Epithelial cell of prostate (primary cell): ENCODE results near the gene NR3C2.

Experiments
- DNase-seq: peaks from one replicate; pipeline ENCODE4 v3.0.0-alpha.2; 2011; ENCODE audit warnings: low read depth, low spot score
- H3K27ac ChIP-seq: fragments of 450-650 bp; 2 replicates; pipeline ENCODE4 v1.5.1; 2017; ENCODE audit warnings: mild to moderate bottlenecking

NR3C2 gene

GRCh38 chr4:148436512-148436911 lies 5.7 kb downstream of the NR3C2 start:
- no peak for DNase-seq

GRCh38 chr4:148435654-148436406 lies 6.4 kb downstream of the NR3C2 start:
- no peak for DNase-seq
- no peak overlapping the region for H3K27ac ChIP-seq

More at GRCh38 chr4:148436512-148436911, 5.7 kb downstream of the NR3C2 start:
- H3K27ac ChIP-seq = no peak overlapping the region

- DNase-seq = no peak
- no peak overlapping the region for H3K27ac ChIP-seq
These were observed 8.0 kb downstream of the NR3C2 start for GRCh38 chr4:148434075-148434773.

- H3K27ac ChIP-seq = no peak overlapping the region
- DNase-seq = no peak
These were observed 10.8 kb downstream of the NR3C2 start for GRCh38 chr4:148431401-148431800.

- H3K27ac ChIP-seq = no peak overlapping the region
- DNase-seq = no peak
These were observed 11.4 kb downstream of the NR3C2 start for GRCh38 chr4:148430854-148431253.

- no peak for DNase-seq
- H3K27ac ChIP-seq = no peak overlapping the region
These were observed 13.0 kb downstream of the NR3C2 start for GRCh38 chr4:148429206-148429605.

GRCh38 chr4:148426643-148427042 lies 15.6 kb downstream of the NR3C2 start:
- no peak for DNase-seq

GRCh38 chr4:148425327-148426110 lies 16.7 kb downstream of the NR3C2 start:
- H3K27ac ChIP-seq = no peak overlapping the region
- DNase-seq = no peak

More at GRCh38 chr4:148426643-148427042, 15.6 kb downstream of the NR3C2 start:
- no peak overlapping the region for H3K27ac ChIP-seq

GRCh38 chr4:148420397-148420796 lies 21.8 kb downstream of the NR3C2 start:
- DNase-seq = no peak
- H3K27ac ChIP-seq = no peak overlapping the region

GRCh38 chr4:148415500-148415899 lies 26.7 kb downstream of the NR3C2 start:
- no peak for DNase-seq
- no peak overlapping the region for H3K27ac ChIP-seq

GRCh38 chr4:148412460-148412994 lies 29.7 kb downstream of the NR3C2 start:
- H3K27ac ChIP-seq = no peak overlapping the region
- DNase-seq = no peak

GRCh38 chr4:148405161-148405893 lies 36.9 kb downstream of the NR3C2 start:
- no peak overlapping the region for H3K27ac ChIP-seq
- no peak for DNase-seq

GRCh38 chr4:148398988-148399387 lies 43.2 kb downstream of the NR3C2 start:
- no peak for DNase-seq
- H3K27ac ChIP-seq = no peak overlapping the region

- DNase-seq = no peak
- H3K27ac ChIP-seq = no peak overlapping the region
These were observed 44.4 kb downstream of the NR3C2 start for GRCh38 chr4:148397771-148398170.

GRCh38 chr4:148396986-148397673 lies 45.1 kb downstream of the NR3C2 start:
- no peak for DNase-seq
- no peak overlapping the region for H3K27ac ChIP-seq

GRCh38 chr4:148395771-148396170 lies 46.4 kb downstream of the NR3C2 start:
- DNase-seq = no peak
- H3K27ac ChIP-seq = no peak overlapping the region

- no peak for DNase-seq
- H3K27ac ChIP-seq = no peak overlapping the region
These were observed 51.2 kb downstream of the NR3C2 start for GRCh38 chr4:148391056-148391455.

- no peak for DNase-seq
- H3K27ac ChIP-seq = no peak overlapping the region
These were observed 51.9 kb downstream of the NR3C2 start for GRCh38 chr4:148390311-148390710.

- no peak overlapping the region for H3K27ac ChIP-seq
- no peak for DNase-seq
These were observed 61.9 kb downstream of the NR3C2 start for GRCh38 chr4:148380291-148380690.
